Chondrocyte (in vitro differentiated cells): ENCODE measurements around the gene SLC6A18. TPM values are rescaled to one million over a fixed set of nuclear protein-coding genes. Genes with fewer than 3 reads are reported as not detected.
A peak's percentile ranks its signal among the peaks of the same experiment; 100 is the strongest.

Source experiments
- DNase-seq: peaks from one replicate; pipeline ENCODE4 v3.0.0; 2021; ENCODE audit warnings: mixed read lengths, low spot score
- H3K27ac Mint-ChIP-seq: one replicate; pipeline ENCODE4 v1.8.0; 2021; ENCODE audit warnings: mild to moderate bottlenecking, moderate library complexity, mixed read lengths; ENCODE audit not compliant: unreplicated experiment
- H3K27me3 Mint-ChIP-seq: 2 replicates; pipeline ENCODE4 v1.8.0; 2021; ENCODE audit warnings: low read depth, mixed read lengths
- H3K36me3 Mint-ChIP-seq: 2 replicates; pipeline ENCODE4 v1.8.0; 2021; ENCODE audit warnings: low read depth, mixed read lengths
- H3K4me1 Mint-ChIP-seq: 2 replicates; pipeline ENCODE4 v1.8.0; 2021; ENCODE audit warnings: low read depth, mild to moderate bottlenecking, mixed read lengths
- H3K4me3 Mint-ChIP-seq: one replicate; pipeline ENCODE4 v1.8.0; 2021; ENCODE audit warnings: mild to moderate bottlenecking, moderate library complexity, mixed read lengths; ENCODE audit not compliant: unreplicated experiment
- H3K9me3 Mint-ChIP-seq: 2 replicates; pipeline ENCODE4 v1.8.0; 2021; ENCODE audit warnings: low read depth, mixed read lengths
- CTCF ChIP-seq: fragments of 200-600 bp; sonication (generic); IDR thresholded peaks from 2 replicates; pipeline ENCODE4 v1.5.0; 2021; ENCODE audit warnings: antibody characterized with exemption, mild to moderate bottlenecking, moderate library complexity
- total RNA-seq: library from RNA; stranded (reverse); gene quantifications from 3 replicates; pipeline ENCODE4 v1.2.1, GENCODE V29; 2021

SLC6A18 gene
- total RNA-seq, 1 donor from 2014 or later, result not detected

- Mint-ChIP-seq H3K9me3 (no peaks in the 10 kb centered on the region), H3K36me3 (no peaks in the 10 kb centered on the region), H3K4me1 (no peaks in the 10 kb centered on the region), H3K27me3 (peaks cover 32% of the 10 kb centered on the region), H3K4me3 (no peak overlapping the region), H3K27ac (no peak overlapping the region)
- no peak for TF ChIP-seq CTCF
- no peak for DNase-seq
Measured at GRCh38 chr5:1208221-1208742, 16.9 kb upstream of the SLC6A18 start.

GRCh38 chr5:1208743-1209488, 16.3 kb upstream of the SLC6A18 start:
- Mint-ChIP-seq H3K9me3 (no peaks in the 10 kb centered on the region), H3K27ac (no peak overlapping the region), H3K36me3 (no peaks in the 10 kb centered on the region), H3K4me3 (no peak overlapping the region), H3K27me3 (peaks cover 32% of the 10 kb centered on the region), H3K4me1 (no peaks in the 10 kb centered on the region)
- DNase-seq, result peak; percentile 88
- peak; percentile 73 for TF ChIP-seq CTCF

DNA sequence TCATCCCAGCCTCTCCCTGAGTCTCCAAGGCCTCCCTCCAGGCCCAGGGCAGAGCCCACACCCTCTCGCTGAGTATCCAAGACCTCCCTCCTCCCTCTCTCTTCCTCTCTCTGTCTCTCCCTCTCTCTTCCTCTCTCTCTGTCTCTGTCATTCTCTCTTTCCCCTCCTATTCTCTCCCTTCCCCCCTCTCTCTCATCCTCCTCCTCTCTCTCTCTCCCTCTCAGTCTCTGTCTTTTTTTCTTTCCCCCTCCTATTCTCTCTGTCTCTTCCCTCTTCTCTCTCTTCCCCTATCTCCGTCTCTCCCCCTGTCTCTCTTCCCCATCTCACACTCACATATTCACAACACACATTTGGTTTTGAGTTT, 15.7 kb upstream of the SLC6A18 start:
- H3K9me3 Mint-ChIP-seq, result no peaks in the 10 kb centered on the region
- no peak overlapping the region for H3K27ac Mint-ChIP-seq
- peaks cover 32% of the 10 kb centered on the region for H3K27me3 Mint-ChIP-seq
- H3K4me1 Mint-ChIP-seq, result no peaks in the 10 kb centered on the region
- no peak overlapping the region for H3K4me3 Mint-ChIP-seq
- no peak for TF ChIP-seq CTCF
- no peaks in the 10 kb centered on the region for H3K36me3 Mint-ChIP-seq
- no peak for DNase-seq

- peaks cover 25% of the 10 kb centered on the region for H3K27me3 Mint-ChIP-seq
- no peaks in the 10 kb centered on the region for H3K9me3 Mint-ChIP-seq
- H3K4me1 Mint-ChIP-seq, result no peaks in the 10 kb centered on the region
- no peak overlapping the region for H3K27ac Mint-ChIP-seq
- H3K36me3 Mint-ChIP-seq, result no peaks in the 10 kb centered on the region
- no peak for TF ChIP-seq CTCF
- peak; percentile 82 for DNase-seq
- H3K4me3 Mint-ChIP-seq, result no peak overlapping the region
Measured at GRCh38 chr5:1209896-1210776, 15.0 kb upstream of the SLC6A18 start.

DNA sequence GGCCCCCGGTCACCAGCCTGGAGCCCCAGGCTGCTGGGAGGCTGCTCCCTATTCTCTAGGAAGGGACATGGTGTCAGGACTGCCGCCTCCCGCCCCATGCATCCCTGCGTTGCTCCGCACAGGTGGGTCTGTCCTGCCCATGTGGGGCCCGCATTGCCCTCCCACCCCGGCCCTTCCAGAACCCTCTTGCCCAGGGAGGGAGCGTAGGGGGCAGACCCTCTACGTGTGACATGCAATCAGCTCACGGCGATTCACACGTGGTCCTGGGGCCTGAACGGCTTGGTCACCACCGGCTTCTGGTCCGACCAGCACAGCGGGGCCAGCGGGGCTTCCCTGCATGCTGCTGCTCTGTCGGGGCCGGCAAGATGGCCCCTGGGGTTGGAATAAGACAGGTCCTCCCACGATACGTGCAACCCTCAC, 14.3 kb upstream of the SLC6A18 start:
- TF ChIP-seq CTCF, result no peak
- H3K36me3 Mint-ChIP-seq, result no peaks in the 10 kb centered on the region
- DNase-seq, result peak; percentile 84
- H3K27me3 Mint-ChIP-seq, result peaks cover 19% of the 10 kb centered on the region
- no peak overlapping the region for H3K4me3 Mint-ChIP-seq
- no peak overlapping the region for H3K27ac Mint-ChIP-seq
- H3K9me3 Mint-ChIP-seq, result peaks cover 6% of the 10 kb centered on the region
- no peaks in the 10 kb centered on the region for H3K4me1 Mint-ChIP-seq
